Gastroesophageal sphincter (tissue), 3 donors: ENCODE measurements around the gene PDCD1.

Experiments
- POLR2A ChIP-seq, 2 donors: fragments of 450-650 bp; IDR thresholded peaks; one replicate each; pipeline ENCODE4 v1.6.1; 2017; ENCODE audit warnings: antibody characterized with exemption in 2 of 2, mild to moderate bottlenecking in 2 of 2, moderate library complexity in 1 of 2
- POLR2AphosphoS5 ChIP-seq: sonication (generic); formaldehyde crosslinking; IDR thresholded peaks from one replicate; pipeline ENCODE4 v1.6.1; 2017; ENCODE audit warnings: antibody characterized with exemption
- TF ChIP-seq, protein P1 (sequence below), 4 experiments: fragments of 200-600 bp in 2 of 4; fragments of 450-650 bp in 2 of 4; sonication (generic) in 1 of 4; IDR thresholded peaks; one replicate each; pipeline ENCODE4 v1.5.1; 2017 to 2019; ENCODE audit warnings: antibody characterized with exemption in 4 of 4, mild to moderate bottlenecking in 2 of 4, moderate library complexity in 2 of 4

DNA sequence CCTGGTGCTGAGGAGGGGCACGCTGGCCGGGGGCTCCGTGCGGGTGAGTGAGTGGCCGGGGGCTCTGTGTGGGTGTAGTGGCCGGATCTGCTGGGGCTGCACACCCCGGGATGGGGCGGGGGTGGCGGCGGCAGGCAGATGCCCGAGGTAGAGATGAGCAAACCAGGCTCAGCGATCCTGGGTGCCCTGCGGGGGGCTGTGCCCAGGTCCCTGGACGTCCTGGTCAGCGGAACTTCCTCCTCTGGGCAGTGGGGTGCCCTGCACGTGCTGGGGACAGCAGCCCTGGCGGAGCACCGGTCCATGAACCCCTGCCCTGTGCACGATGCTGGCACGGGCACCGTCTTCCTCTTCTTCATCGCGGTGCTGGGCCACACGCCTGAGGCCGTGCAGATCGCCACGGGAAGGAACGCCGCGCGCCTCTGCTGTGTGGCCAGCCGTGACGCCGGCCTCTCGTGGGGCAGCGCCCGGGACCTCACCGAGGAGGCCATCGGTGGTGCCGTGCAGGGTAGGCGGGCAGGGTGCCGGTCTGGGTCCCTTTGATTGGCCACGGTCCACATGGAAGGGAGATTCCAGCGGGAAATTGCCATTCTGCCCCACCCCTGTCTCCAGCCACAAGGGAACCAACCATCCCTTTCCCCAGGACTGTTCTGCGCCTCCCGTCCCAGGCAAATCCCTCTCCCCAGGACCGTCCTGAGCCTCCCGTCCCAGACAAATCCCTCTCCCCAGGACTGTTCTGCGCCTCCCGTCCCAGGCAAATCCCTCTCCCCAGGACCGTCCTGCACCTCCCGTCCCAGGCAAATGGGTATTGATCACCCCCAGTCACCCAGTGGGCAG, 43.8 kb downstream of the PDCD1 start:
- TF ChIP-seq, protein P1, sequence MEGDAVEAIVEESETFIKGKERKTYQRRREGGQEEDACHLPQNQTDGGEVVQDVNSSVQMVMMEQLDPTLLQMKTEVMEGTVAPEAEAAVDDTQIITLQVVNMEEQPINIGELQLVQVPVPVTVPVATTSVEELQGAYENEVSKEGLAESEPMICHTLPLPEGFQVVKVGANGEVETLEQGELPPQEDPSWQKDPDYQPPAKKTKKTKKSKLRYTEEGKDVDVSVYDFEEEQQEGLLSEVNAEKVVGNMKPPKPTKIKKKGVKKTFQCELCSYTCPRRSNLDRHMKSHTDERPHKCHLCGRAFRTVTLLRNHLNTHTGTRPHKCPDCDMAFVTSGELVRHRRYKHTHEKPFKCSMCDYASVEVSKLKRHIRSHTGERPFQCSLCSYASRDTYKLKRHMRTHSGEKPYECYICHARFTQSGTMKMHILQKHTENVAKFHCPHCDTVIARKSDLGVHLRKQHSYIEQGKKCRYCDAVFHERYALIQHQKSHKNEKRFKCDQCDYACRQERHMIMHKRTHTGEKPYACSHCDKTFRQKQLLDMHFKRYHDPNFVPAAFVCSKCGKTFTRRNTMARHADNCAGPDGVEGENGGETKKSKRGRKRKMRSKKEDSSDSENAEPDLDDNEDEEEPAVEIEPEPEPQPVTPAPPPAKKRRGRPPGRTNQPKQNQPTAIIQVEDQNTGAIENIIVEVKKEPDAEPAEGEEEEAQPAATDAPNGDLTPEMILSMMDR (IDR thresholded peaks at IDR 0.05), result no peak
- TF ChIP-seq POLR2A (IDR thresholded peaks at IDR 0.05), result no peak
- no peak for TF ChIP-seq POLR2AphosphoS5
